K562 (cell line): ENCODE measurements around the gene LRMDA. TPM values are rescaled to one million over a fixed set of nuclear protein-coding genes. Genes with fewer than 3 reads are reported as not detected.

Source experiments
- ATAC-seq: fragments of 200-7000 bp; cut with Tn5 transposase; 3 replicates; pipeline ENCODE4 v1.9.1; 2020; ENCODE audit warnings: moderate library complexity
- BruUV-seq: library from RNA; stranded (reverse); fragments of 400-500 nt; replicated peaks from 2 replicates; lab custom pipeline; 2021; lab: Mats Ljungman, UMichigan
- CTCF ChIA-PET: fragments of 300-600 bp; formaldehyde crosslinking; extraction: SDS; loops from one replicate; lab custom pipeline; 2021; ENCODE audit warnings: low intra/inter-chr PET ratio; lab: Yijun Ruan, JAX
- POLR2A ChIA-PET: fragments of 300-600, 350-650 bp; sonication (Branson Sonifier 250); formaldehyde crosslinking; extraction: SDS; loops from one replicate; lab custom pipeline; 2021; ENCODE audit warnings: antibody characterized with exemption, inconsistent platforms; lab: Yijun Ruan, JAX
- DNase-seq, 4 experiments: peaks; one replicate each; pipeline versions ENCODE4 v3.0.0 to v3.0.0-alpha.2; 2011 to 2018; ENCODE audit warnings: low spot score in 3 of 4, mixed read lengths in 3 of 4; ENCODE audit errors: extremely low read depth in 1 of 4
- FAIRE-seq: peaks from 2 replicates; lab custom pipeline; 2011; peaks lifted over from hg19 to GRCh38; lab: Jason Lieb, UNC
- H2AFZ ChIP-seq: 2 replicates; pipeline ENCODE4 v1.6.0; 2011; ENCODE audit warnings: low read depth, low read length, control low read depth, inconsistent platforms
- H3K27ac ChIP-seq: fragments of 200-600 bp; 3 replicates; pipeline ENCODE4 v1.8.0; 2011; ENCODE audit warnings: low read depth, mild to moderate bottlenecking, control low read depth, inconsistent platforms, low read length, moderate library complexity, mixed read lengths; ENCODE audit errors: extremely low read depth
- H3K27me3 ChIP-seq, 2 experiments: fragments of 300-600 bp in 1 of 2; 2 replicates in 1 of 2; 3 replicates in 1 of 2; pipeline versions ENCODE4 v1.6.0 to v1.8.0; 2011; ENCODE audit warnings: inconsistent platforms in 2 of 2, low read length in 2 of 2, mild to moderate bottlenecking in 1 of 2, mixed read lengths in 1 of 2, moderate library complexity in 1 of 2; ENCODE audit not compliant: control insufficient read depth in 2 of 2, insufficient read depth in 2 of 2
- H3K36me3 ChIP-seq: fragments of 300-600 bp; 3 replicates; pipeline ENCODE4 v1.8.0; 2011; ENCODE audit warnings: mild to moderate bottlenecking, low read length, inconsistent platforms; ENCODE audit not compliant: control insufficient read depth, insufficient read depth
- H3K4me1 ChIP-seq, 2 experiments: fragments of 200-600 bp in 1 of 2; replicated peaks in 1 of 2; 2 replicates in 1 of 2; 3 replicates in 1 of 2; pipeline versions ENCODE4 v1.5.1 to v1.8.0; 2011; ENCODE audit warnings: inconsistent platforms in 2 of 2, low read length in 2 of 2, mild to moderate bottlenecking in 1 of 2, mixed read lengths in 1 of 2, moderate library complexity in 1 of 2; ENCODE audit not compliant: control insufficient read depth in 2 of 2, insufficient read depth in 2 of 2
- H3K4me2 ChIP-seq: 2 replicates; pipeline ENCODE4 v1.6.1; 2011; ENCODE audit warnings: low read length, control low read depth, inconsistent platforms, mixed read lengths; ENCODE audit not compliant: insufficient read depth
- H3K4me3 ChIP-seq: fragments of 200-600 bp; sonication (generic), shearing (Covaris generic); 2 replicates; pipeline ENCODE4 v1.5.1; 2016; ENCODE audit warnings: control low read depth, inconsistent platforms
- H3K79me2 ChIP-seq: fragments of 200-600 bp; 3 replicates; pipeline ENCODE4 v1.8.0; 2011; ENCODE audit warnings: low read length, inconsistent platforms; ENCODE audit not compliant: control insufficient read depth, insufficient read depth
- H3K9ac ChIP-seq, 2 experiments: 2 replicates each; pipeline versions ENCODE4 v1.6.0 to v1.6.1; 2011; ENCODE audit warnings: low read depth in 2 of 2, low read length in 2 of 2, control low read depth in 1 of 2, inconsistent platforms in 1 of 2, mild to moderate bottlenecking in 1 of 2, mixed read lengths in 1 of 2; ENCODE audit not compliant: insufficient read depth in 1 of 2
- H3K9me1 ChIP-seq: one replicate; pipeline ENCODE4 v1.6.0; 2011; ENCODE audit warnings: inconsistent platforms, mild to moderate bottlenecking, low read length, moderate library complexity; ENCODE audit not compliant: control insufficient read depth, insufficient read depth
- H3K9me3 ChIP-seq: replicated peaks from 2 replicates; pipeline ENCODE4 v1.5.1; 2011; ENCODE audit warnings: low read depth, low read length, inconsistent platforms; ENCODE audit not compliant: control insufficient read depth, insufficient read depth
- H4K20me1 ChIP-seq: replicated peaks from 2 replicates; pipeline ENCODE4 v1.6.1; 2011; ENCODE audit warnings: low read length, inconsistent platforms, mixed read lengths; ENCODE audit not compliant: control insufficient read depth, insufficient read depth
- ADNP ChIP-seq: fragments of 200-800 bp; sonication (Bioruptor generic); IDR thresholded peaks from 2 replicates; pipeline ENCODE4 v1.6.1; 2016; ENCODE audit warnings: missing genetic modification characterization, missing compliant biosample characterization
- BCOR ChIP-seq: fragments of 450-650 bp; IDR thresholded peaks from 2 replicates; pipeline ENCODE4 v1.6.1; 2016
- CBFA2T3 ChIP-seq: fragments of 450-650 bp; IDR thresholded peaks from 2 replicates; pipeline ENCODE4 v1.6.1; 2017
- CBX1 ChIP-seq: sonication (generic); IDR thresholded peaks from 2 replicates; pipeline ENCODE4 v1.6.1; 2016; ENCODE audit warnings: antibody characterized with exemption, low read depth, mild to moderate bottlenecking
- HEY1 ChIP-seq: fragments of 250-450 bp; sonication (Bioruptor Pico); IDR thresholded peaks from 2 replicates; pipeline ENCODE4 v1.5.0; 2020; ENCODE audit warnings: mild to moderate bottlenecking, moderate library complexity, borderline replicate concordance
- HMG20B ChIP-seq: fragments of 250-450 bp; sonication (Bioruptor Pico); IDR thresholded peaks from 2 replicates; pipeline ENCODE4 v1.5.0; 2021; ENCODE audit warnings: mild to moderate bottlenecking
- MCM3 ChIP-seq: fragments of 450-650 bp; IDR thresholded peaks from 2 replicates; pipeline ENCODE4 v1.6.1; 2016
- MCM5 ChIP-seq: fragments of 450-650 bp; IDR thresholded peaks from 2 replicates; pipeline ENCODE4 v1.6.1; 2016; ENCODE audit warnings: low read depth
- MTA2 ChIP-seq: fragments of 450-650 bp; IDR thresholded peaks from 2 replicates; pipeline ENCODE4 v1.6.1; 2016; ENCODE audit warnings: low read depth
- NFATC3 ChIP-seq: fragments of 450-650 bp; IDR thresholded peaks from 2 replicates; pipeline ENCODE4 v1.6.1; 2017; ENCODE audit warnings: mild to moderate bottlenecking
- NONO ChIP-seq, 2 experiments: fragments of 200-400 bp in 1 of 2; fragments of 450-650 bp in 1 of 2; formaldehyde crosslinking in 1 of 2; IDR thresholded peaks; 2 replicates each; pipeline ENCODE4 v1.6.1; 2017; ENCODE audit warnings: low read depth in 2 of 2, mild to moderate bottlenecking in 2 of 2, moderate library complexity in 2 of 2, low read length in 1 of 2
- POLR2H ChIP-seq: IDR thresholded peaks from 2 replicates; pipeline ENCODE4 v1.6.1; 2016; ENCODE audit warnings: missing genetic modification characterization, low read depth, mild to moderate bottlenecking, control low read depth, missing compliant biosample characterization, moderate library complexity
- RBM15 ChIP-seq: fragments of 200-400 bp; formaldehyde crosslinking; IDR thresholded peaks from 2 replicates; pipeline ENCODE4 v1.6.1; 2018; ENCODE audit warnings: mild to moderate bottlenecking, low read length, moderate library complexity; ENCODE audit not compliant: insufficient read depth
- SMARCE1 ChIP-seq: fragments of 450-650 bp; IDR thresholded peaks from 2 replicates; pipeline ENCODE4 v1.7.1; 2016; ENCODE audit warnings: mild to moderate bottlenecking
- SRF ChIP-seq, 2 experiments: fragments of 250-450, 450-650 bp in 1 of 2; sonication (Bioruptor Pico) in 1 of 2; sonication (generic) in 1 of 2; formaldehyde crosslinking; IDR thresholded peaks; 2 replicates each; pipeline versions ENCODE4 v1.5.0 to v1.5.1; 2020 to 2022; ENCODE audit warnings: mild to moderate bottlenecking in 1 of 2, missing genetic modification reagents in 1 of 2
- THAP12 ChIP-seq: fragments of 250-450 bp; sonication (Bioruptor Pico); IDR thresholded peaks from 2 replicates; pipeline ENCODE4 v1.9.0; 2021; ENCODE audit warnings: mild to moderate bottlenecking, inconsistent platforms
- ZNF121 ChIP-seq: sonication (generic); formaldehyde crosslinking; conservative IDR thresholded peaks from 2 replicates; pipeline ENCODE4 v1.8.0; 2022; ENCODE audit warnings: missing genetic modification reagents
- ZNF436 ChIP-seq: fragments of 250-450, 450-650 bp; sonication (Bioruptor Pico); formaldehyde crosslinking; IDR thresholded peaks from 2 replicates; pipeline ENCODE4 v1.7.0; 2020; ENCODE audit warnings: mild to moderate bottlenecking
- ZNF445 ChIP-seq: fragments of 250-450 bp; sonication (Bioruptor Pico); IDR thresholded peaks from 2 replicates; pipeline ENCODE4 v1.4.0; 2020; ENCODE audit warnings: low read depth, mild to moderate bottlenecking, moderate library complexity
- ZZZ3 ChIP-seq: fragments of 450-650 bp; IDR thresholded peaks from 2 replicates; pipeline ENCODE4 v1.6.1; 2016; ENCODE audit warnings: antibody characterized with exemption, mild to moderate bottlenecking, moderate library complexity
- WGBS: fragments of 100-300 bp; shearing (Covaris generic); methylation state at CpG from one replicate; pipeline ENCODE4 v1.1.6; 2016; ENCODE audit warnings: low coverage, mixed read lengths; ENCODE audit not compliant: insufficient coverage; ENCODE audit errors: missing lambda C conversion rate; 5-methylcytosine and 5-hydroxymethylcytosine counted together
- in situ Hi-C: fragments of 300-500 bp; cut with MboI; formaldehyde crosslinking; loops from 4 replicates; pipeline ENCODE4 v1.15.0; 2018; ENCODE audit warnings: inconsistent platforms, mixed read lengths
- intact Hi-C: fragments of 100-400 bp; cut with micrococcal nuclease; formaldehyde crosslinking; loops from 2 replicates; pipeline ENCODE4 v1.14.2; 2022
- polyA plus RNA-seq, 8 experiments: library from polyadenylated mRNA; depleted of rRNA in 4 of 8; stranded (reverse) in 5 of 8; unstranded in 3 of 8; fragments of >200 nt; fragmentation: Nextera tagmentation in 2 of 8; fragmentation: Illumina TruSeq in 1 of 8; extraction: Ambion mirVana in 2 of 8; extraction: Trizol in 1 of 8; gene quantifications; 2 replicates each; pipeline versions ENCODE4 v1.2.1 to v1.2.3, GENCODE V29; 2011 to 2014; ENCODE audit warnings: inconsistent platforms in 1 of 8, missing spikeins in 1 of 8
- total RNA-seq, 7 experiments: library from RNA; depleted of rRNA in 6 of 7; stranded (reverse); fragments of >200 nt in 6 of 7; fragmentation: Illumina TruSeq in 2 of 7; extraction: Trizol in 2 of 7; gene quantifications; 2 replicates each; pipeline versions ENCODE4 v1.2.1 to v1.2.3, GENCODE V29; 2011 to 2021; ENCODE audit warnings: low replicate concordance in 1 of 7

The LRMDA gene
- total and polyA plus RNA-seq, 9 of the 15 experiments (the other 6 are each of a cell fraction or from before 2014, with no cell fraction given): 0.25 TPM; not detected in 8

- TF ChIP-seq MCM5 (no peak), ZNF436 (CRISPR knock-in tag) (no peak), ADNP (tag) (no peak), MTA2 (no peak), ZNF121 (CRISPR knock-in tag) (no peak), CBFA2T3 (no peak)
- TF ChIP-seq, all 486 proteins: peak for 0
These were observed 756.8 kb downstream of the LRMDA start (continued) for GRCh38 chr10:76188216-76188615.

GRCh38 chr10:76190634-76191270 lies 759.3 kb downstream of the LRMDA start:
- Histone ChIP-seq H3K4me1 (no peaks in the 10 kb centered on the region), H3K9ac (no peak overlapping the region), H4K20me1 (no peaks in the 10 kb centered on the region), H2AFZ (no peak overlapping the region), H3K36me3 (no peaks in the 10 kb centered on the region), H3K9me3 (no peaks in the 10 kb centered on the region), H3K4me3 (no peak overlapping the region), H3K79me2 (no peaks in the 10 kb centered on the region), H3K27me3 (no peaks in the 10 kb centered on the region), H3K4me2 (no peak overlapping the region), H3K27ac (no peak overlapping the region), H3K9me1 (no peaks in the 10 kb centered on the region)
- DNase-seq (no peak), FAIRE-seq (no peak), ATAC-seq (no peak)
- POLR2A ChIA-PET: no interaction called here
- TF ChIP-seq HEY1 (CRISPR knock-in tag) (no peak), CBX1 (no peak), POLR2H (no peak), NONO (IDR thresholded peaks at IDR 0.05; ENCODE audit: low read depth in 2 of 2, low read length in 1 of 2) (no peak), ZNF445 (no peak), HMG20B (CRISPR knock-in tag) (no peak), MCM3 (no peak), RBM15 (no peak), NFATC3 (no peak), THAP12 (CRISPR knock-in tag) (no peak), ZZZ3 (no peak), SMARCE1 (no peak), ADNP (tag) (no peak), BCOR (no peak), SRF (CRISPR knock-in tag; IDR thresholded peaks at IDR 0.05) (no peak)
- 2% methylated on average over 8 of the region's 8 CpGs for WGBS
- CTCF ChIA-PET: no interaction called here
- BruUV-seq: no TSS peak
- in situ Hi-C loops: no loop called here
- intact Hi-C loops: no loop called here
